NCI-H345 treated with DMSO at 0.1 percent for 48 hours (cell line): ENCODE measurements around the gene RAB10.
"Not testable (repeated sequence)": the region's sequence is repeated elsewhere in the genome, so short reads cannot be mapped to it uniquely, and the experiment has no call there.

Source experiments
- DNase-seq: peaks from one replicate; lab custom pipeline; 2025; ENCODE audit not compliant: unreplicated experiment; lab: John Stamatoyannopoulos, UW

The RAB10 gene

GRCh38 chr2:26016012-26016705 lies 17.7 kb upstream of the RAB10 start:
- DNase-seq: no peak

DNA sequence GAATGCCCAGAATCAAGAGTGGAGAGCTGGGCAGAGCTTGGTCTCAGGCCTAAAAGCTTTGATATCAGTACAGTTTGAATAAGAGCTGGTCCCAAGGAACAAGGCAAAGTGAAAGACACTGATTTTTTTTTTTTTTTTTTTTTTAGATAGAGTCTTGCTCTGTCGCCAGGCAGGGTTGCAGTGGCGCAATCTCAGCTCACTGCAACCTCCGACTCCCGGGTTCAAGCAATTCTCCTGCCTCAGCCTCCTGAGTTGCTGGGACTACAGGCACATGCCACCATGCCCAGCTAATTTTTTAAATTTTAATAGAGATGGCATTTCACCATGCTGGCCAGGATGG lies 17.2 kb upstream of the RAB10 start:
- DNase-seq: not testable (repeated sequence)

- no peak for DNase-seq
Measured at GRCh38 chr2:26017464-26018183, 16.3 kb upstream of the RAB10 start.

- peak; percentile 42 for DNase-seq
Measured at GRCh38 chr2:26018184-26019055, 15.5 kb upstream of the RAB10 start.

GRCh38 chr2:26020231-26020640 lies 13.6 kb upstream of the RAB10 start:
- no peak for DNase-seq

DNA sequence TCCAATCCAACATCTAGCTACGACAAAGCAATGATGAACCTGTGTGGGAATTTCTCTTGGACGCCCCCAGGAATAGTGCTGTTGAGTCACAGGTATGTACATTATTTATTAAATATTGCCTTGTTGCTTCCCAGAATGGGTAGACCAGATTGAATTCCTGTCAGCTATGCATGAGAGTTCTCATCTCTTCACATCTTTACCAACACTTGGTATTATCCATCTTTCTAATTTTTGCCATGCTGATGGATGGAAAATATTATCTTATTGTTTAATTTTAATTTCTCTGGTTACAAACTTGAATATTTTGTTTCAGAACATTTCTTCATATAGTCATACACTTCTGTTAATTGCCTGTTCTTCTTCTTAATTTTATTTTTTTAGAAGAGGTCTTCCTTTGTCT lies 9.6 kb upstream of the RAB10 start:
- no peak for DNase-seq

- DNase-seq: no peak
Measured at GRCh38 chr2:26025509-26025908, 8.4 kb upstream of the RAB10 start.

- DNase-seq: not testable (repeated sequence)
Measured at GRCh38 chr2:26028083-26028482, 5.8 kb upstream of the RAB10 start.

DNA sequence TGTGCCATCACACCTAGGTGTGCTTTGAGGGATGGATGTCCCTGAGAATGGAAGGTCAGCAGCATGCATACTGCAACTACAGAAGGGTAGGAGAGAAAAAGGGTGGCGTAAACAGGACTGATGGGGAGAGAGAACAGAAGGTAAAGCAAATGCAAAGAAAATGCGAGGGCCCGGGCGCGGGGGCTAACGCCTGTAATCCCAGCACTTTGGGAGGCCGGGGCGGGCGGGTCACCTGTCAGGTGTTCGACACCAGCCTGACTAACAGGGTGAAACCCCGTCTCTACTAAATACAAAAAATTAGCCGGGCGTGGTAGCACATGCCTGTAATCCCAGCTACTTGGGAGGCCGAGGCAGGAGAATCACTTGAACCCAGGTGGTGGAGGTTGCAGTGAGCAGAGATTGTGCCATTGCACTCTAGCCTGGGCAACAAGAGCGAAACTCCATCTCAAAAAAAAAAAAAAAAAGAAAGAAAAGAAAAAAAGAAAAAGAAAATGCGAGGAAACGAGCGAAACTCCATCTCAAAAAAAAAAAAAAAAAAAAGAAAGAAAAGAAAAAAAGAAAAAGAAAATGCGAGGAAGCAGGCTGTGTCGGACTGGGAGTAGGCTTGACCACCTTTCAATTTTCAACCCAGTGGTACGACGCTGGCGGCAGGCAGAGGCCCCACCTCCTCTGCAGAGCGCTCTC lies 1.2 kb upstream of the RAB10 start:
- DNase-seq: not testable (repeated sequence)

DNA sequence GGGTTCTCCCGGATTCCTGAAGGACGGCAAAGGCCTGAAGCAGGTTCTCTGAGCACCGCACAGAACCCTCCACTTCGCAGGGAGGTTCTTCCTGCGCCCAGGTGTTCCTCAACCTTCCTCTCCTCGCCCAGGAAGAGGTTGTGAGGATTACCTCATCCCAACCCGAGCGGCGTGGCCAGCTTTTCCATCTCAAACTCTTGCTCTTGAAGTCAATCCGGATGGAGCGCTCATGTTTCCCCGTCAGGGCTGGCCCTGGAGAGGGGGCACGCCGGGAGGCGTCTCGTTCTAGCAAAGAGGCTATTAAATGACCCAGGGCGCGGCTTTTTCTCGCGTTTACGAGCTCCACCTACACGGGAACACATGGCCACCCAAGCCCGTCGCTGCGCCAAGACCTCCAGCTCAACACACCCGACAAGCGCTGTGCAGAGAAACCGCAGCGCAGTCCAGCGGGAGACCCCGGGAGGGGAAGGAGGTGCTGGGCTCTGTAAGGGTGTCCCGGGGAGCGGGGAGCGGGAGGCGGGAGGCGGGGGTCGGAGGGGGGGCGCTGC lies 540 bp upstream of the RAB10 start:
- DNase-seq: peak; percentile 94

DNA sequence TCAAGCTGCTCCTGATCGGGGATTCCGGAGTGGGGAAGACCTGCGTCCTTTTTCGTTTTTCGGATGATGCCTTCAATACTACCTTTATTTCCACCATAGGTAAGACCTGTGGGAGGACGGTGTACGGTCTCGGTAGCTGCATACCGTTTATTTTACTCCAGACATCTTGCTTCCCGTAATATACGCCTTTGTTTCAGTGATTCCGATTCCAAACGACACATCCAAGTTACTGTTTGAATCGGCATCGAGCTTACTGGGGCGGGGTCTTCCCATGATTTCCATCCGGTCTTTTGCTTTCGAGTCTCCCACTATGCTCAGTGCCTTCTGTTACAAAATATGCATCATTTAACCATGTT lies 731 bp downstream of the RAB10 start:
- DNase-seq: peak; percentile 51

DNA sequence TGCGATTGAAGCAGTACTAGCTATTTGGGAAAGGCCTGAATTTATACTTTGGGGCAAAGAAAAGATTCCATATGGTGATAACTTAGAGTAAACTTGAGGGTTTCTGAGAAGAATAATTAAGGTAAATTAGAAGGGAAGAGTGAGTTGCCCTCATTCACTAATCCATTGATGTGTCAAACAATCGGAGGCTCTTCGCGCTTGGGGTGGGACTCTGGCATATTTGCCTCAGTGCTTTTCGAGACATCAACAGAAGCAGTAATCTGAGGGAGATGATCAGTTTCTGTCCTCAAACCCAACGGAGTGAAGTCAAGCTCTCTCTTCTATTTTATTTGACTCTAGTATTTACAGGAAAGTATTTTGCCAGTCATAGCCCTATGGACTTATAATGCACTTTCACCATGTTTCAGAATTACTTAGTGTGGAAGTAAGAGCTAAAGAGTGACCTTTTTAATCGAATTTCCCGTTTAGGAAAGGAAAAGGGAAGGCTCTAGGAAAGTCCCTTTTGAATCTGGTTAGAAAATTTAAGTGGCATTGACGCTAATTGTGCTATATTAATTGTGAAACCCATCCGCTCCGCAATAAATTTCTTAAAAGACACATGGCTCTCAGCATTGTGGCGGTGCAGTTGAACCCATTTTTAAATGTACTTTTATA lies 1.3 kb downstream of the RAB10 start:
- no peak for DNase-seq

GRCh38 chr2:26039603-26040323 lies 5.9 kb downstream of the RAB10 start:
- no peak for DNase-seq

DNA sequence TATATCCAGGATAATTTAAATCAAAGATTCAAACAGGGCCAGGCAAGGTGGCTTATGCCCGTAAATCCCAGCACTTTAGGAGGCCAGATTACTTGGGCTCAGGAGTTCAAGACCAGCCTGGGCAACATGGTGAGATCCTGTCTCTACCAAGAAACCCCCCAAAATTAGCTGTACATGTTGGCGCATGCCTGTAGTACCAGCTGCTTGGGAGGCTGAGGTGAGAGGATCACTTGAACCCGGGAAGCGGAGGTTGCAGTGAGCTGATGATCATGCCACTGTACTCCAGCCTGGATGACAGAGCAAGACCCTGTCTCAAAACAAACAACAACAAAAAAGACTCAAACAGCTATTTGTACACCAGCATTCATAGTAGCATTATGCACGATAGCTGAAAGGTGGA lies 9.2 kb downstream of the RAB10 start:
- no peak for DNase-seq

DNA sequence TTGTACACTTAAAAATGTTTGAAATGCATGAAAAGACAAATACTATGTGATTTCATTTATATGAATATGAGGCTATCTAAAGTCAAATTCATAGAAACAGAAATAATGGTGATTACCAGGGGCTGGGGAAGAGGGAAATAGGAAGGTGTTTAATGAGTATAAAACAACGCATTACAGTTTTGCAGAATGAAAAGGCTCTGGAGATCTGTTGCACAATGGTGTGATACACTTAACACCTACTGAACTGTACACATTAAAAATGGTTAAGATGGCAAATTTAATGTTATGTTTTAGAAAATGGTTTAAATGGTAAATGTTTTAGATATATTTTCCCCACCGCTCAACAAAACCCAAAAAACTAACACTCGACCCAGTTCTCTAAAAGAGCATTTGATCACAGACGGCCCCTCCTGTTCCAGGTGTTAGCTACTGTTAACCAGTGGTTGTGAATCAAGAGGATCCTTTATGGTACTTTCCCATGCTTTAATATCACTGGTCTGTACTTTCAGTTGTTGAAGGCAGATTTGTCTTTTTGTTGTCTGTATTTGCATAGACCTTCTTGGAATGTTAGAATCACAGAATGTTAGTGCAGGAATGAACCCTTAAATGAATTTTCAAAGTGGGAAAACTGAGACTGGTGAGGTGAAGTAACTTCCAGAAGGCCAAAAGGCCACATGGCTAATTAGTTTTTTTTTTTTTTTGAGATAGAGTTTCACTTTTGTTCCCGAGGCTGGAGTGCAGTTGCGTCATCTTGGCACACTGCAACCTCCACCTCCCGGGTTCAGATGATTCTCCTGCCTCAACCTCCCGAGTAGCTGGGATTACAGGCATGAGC lies 10.2 kb downstream of the RAB10 start:
- no peak for DNase-seq

DNA sequence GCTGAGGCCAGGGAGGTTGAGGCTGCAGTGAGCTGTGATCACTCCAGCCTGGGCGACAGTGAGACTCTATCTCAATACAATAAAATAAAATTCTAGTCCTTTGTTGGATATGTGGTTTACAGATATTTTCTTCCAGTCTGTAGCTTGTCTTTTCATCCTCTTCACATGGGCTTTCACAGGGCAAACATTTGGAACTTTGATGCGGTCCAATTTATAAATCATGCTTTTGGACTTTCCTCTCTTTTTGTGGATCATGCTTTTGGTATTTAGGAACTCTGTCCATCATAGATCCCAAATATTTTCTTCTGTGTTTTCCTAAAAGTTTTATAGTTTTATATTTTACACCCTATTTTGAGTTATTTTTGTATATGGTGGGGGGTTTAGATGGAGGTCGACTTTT lies 14.9 kb downstream of the RAB10 start:
- no peak for DNase-seq

- no peak for DNase-seq
Measured at GRCh38 chr2:26049641-26050040, 15.8 kb downstream of the RAB10 start.

DNA sequence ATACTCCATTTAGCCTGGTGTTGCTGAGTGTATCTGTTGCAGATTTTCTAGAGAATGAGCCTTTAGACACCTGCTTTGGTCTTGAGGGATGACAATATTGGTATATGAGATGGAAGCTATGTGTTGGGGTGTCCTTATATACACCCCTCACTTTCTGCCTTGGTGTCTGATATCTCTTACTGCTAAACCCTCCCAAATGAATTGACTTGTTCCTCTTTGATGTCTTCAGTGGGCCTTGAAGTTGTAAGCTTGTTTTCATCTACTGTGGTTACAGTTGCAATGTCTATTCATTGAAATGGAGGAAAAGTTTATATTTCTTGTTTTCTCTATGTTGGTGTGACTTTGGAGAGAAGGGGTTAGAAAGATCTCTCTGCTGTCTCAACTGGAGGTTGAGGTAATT lies 18.9 kb downstream of the RAB10 start:
- no peak for DNase-seq
